GM18508 (cell line): ENCODE data around the gene ZNF25.
A peak's percentile ranks its signal among the peaks of the same experiment; 100 is the strongest.
"Not testable (repeated sequence)": the region's sequence is repeated elsewhere in the genome, so short reads cannot be mapped to it uniquely, and the experiment has no call there.

Source experiments
- ATAC-seq: cut with Tn5 transposase; IDR thresholded peaks from one replicate; pipeline ENCODE4 v1.9.1; 2021; ENCODE audit warnings: moderate number of reproducible peaks; ENCODE audit not compliant: insufficient read depth, unreplicated experiment

ZNF25 gene

GRCh38 chr10:37976091-37976879, at the start of gene ZNF25:
TSS of gene ZNF25 (minus strand) at chr10:37976647. CDS start at chr10:37971722, 4,925 bp downstream.
- ATAC-seq: peak; percentile 91

DNA sequence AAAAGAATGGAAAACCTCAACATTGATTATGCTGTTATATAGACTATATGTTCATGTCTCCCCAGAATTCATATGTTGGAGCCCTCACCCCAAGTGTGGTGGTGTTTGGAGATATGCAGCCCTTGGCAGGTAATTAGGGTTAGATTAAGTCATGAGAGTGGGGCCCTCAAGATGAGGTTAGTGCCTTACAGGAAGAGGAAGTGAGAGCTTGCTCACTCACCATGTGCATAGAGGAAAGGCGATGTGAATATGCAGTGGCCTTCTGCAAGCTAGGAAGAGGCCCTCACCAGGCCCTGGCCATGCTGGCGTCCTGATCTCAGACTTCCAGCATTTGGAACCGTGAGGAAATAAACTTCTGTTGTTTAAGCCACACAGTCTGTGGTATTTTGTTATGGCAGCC, 48.8 kb upstream of the ZNF25 start:
- no peak for ATAC-seq

DNA sequence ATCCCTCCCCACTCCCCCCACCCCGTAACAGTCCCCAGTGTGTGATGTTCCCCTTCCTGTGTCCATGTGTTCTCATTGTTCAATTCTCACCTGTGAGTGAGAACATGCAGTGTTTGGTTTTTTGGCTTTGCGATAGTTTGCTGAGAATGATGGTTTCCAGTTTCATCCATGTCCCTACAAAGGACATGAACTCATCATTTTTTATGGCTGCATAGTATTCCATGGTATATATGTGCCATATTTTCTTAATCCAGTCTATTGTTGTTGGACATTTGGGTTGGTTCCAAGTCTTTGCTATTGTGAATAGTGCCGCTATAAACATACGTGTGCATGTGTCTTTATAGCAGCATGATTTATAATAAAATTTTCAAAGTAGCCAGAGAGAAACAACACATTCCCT, 42.7 kb upstream of the ZNF25 start:
- not testable (repeated sequence) for ATAC-seq

DNA sequence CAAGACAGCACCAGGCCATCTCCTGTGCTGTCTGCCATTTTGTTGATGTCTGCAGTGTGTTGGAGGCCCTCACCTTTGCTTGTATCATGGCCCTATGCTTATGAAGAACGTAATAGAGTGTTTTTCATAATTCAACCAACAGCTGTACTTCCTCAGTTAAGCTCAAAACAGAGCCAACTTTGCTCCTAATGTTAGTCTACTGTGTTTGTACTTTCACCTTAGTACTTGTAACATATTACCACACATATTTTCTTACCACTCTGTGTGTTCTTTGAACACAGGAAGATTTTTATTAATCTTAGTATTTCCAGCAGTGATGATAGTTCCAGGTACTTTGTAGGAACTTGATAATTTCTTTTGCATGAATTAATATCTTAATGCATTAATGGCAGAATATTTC, 39.9 kb upstream of the ZNF25 start:
- no peak for ATAC-seq

DNA sequence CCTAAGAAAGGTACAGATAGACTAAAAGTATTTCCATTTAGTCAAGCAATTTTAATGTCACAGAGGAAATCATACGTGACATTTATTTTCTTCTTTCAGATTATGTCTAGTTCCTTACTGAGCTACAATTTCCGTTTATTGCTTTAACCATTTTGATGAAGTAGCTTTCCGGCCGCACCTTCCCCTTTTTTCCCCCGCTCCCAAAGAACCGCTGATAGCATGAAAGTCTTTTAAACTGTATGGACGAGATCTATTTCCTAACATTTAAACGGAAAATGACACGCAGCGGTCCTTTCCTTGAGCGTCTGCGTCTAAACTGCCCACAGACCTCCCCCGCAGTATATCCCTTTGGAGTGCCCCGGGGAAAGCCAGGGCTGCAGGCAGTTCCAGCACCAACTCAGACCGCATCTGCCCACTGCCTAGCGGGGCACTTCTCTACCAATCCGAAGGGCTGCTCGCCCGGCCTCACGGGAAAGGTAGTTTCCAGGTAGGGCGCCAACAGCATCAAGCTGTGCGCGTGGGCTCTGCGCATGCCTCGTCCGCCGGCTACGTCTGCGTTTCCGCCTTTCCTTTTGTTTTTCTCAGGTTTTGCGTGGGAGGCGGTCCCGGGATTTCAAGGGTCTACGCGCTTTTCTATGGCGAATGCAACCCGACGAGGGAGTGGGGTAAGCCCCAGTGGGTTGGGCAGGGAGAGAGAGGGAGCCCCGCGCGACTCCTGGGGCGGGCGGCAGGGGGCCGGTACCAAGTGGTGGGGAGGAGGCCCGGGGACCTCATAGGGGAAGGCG, 33.9 kb upstream of the ZNF25 start, which contains the start of gene ZNF33A:
Gene ZNF33A, plus strand, starts transcription at position 557 of the 785 bp plus-strand sequence. CDS start 1,667 bp downstream, outside the sequence.
- ATAC-seq: peak; percentile 84

GRCh38 chr10:38007991-38008390, 31.5 kb upstream of the ZNF25 start:
- no peak for ATAC-seq

DNA sequence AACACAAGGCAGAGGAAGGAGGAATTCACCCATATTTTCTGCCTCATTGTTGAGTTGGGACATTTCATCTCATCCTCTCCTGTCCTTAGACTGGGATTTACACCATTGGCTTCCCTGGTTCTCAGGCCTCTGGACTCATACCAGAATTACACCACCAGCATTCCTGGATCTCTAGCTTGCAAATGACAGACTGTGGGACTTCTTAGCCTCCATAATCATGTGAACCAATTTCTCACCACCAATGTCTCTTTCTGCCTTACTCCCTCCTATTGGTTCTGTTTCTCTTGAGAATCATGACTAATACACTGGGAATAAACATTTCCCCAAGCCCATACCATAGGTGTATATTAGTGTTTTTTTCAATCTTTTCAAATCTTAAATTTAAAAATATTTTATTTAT, 31.1 kb upstream of the ZNF25 start:
- ATAC-seq: no peak

DNA sequence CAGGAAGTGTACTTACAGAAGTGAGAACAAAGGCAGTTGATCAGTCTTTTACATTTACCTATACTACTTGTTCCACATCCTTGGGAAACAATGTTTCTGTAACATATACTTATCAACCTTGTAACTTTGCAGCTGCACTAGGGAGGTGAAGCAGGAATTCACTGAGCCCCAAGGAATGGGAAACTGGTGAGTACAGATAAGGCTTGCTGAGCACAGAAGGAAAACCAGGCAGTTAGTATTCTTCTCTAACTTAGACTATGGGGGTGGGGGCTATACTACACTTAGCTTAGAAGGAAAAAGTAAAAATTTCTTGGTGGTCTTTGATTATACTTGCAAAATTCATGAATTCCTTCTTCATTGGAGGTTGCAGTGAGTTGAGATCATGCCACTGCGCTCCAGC, 27.1 kb upstream of the ZNF25 start:
- ATAC-seq: no peak

- ATAC-seq: no peak
These were observed 26.6 kb upstream of the ZNF25 start for GRCh38 chr10:38003026-38003425.

GRCh38 chr10:38000474-38000873, 24.0 kb upstream of the ZNF25 start:
- ATAC-seq: not testable (repeated sequence)

DNA sequence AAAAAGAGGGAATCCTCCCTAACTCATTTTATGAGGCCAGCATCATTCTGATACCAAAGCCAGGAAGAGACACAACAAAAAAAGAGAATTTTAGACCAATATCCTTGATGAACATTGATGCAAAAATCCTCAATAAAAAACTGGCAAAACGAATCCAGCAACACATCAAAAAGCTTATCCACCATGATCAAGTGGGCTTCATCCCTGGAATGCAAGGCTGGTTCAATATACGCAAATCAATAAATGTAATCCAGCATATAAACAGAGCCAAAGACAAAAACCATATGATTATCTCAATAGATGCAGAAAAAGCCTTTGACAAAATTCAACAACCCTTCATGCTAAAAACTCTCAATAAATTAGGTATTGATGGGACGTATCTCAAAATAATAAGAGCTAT, 22.5 kb upstream of the ZNF25 start:
- ATAC-seq: not testable (repeated sequence)

- ATAC-seq: no peak
These were observed 15.6 kb upstream of the ZNF25 start for GRCh38 chr10:37992083-37992482.

GRCh38 chr10:37991655-37992054, 15.2 kb upstream of the ZNF25 start:
- no peak for ATAC-seq

GRCh38 chr10:37976880-37977203, 395 bp upstream of the ZNF25 start:
- no peak for ATAC-seq

DNA sequence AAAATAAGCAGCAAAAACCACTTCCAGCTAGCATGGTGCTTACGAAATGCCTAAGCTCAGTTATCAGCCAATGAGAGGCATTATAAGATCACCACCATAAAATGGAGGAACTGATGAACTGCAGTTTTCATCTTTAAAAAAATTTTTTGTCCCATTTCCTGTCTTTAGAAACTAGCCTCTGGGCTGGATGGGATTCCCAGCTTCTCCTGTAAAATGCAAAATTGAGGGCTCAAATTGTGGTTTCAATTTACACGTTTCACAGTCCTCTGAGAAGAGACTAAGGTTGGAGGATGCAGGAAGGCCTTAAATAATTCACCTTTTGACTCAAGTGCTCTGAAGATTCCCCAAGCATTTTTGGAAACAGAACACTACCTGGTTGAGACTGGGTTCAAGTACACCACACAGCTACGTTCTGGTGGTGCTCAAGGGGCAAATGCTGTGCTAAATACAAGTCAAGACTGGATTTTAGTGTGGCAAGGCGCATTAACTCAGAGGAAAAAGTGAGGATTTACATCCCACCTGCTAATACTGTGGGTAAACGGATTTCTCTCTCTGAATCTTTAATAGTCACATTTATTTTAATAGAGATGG, 951 bp downstream of the ZNF25 start:
- no peak for ATAC-seq

GRCh38 chr10:37972396-37972795, 4.1 kb downstream of the ZNF25 start:
- ATAC-seq: no peak

DNA sequence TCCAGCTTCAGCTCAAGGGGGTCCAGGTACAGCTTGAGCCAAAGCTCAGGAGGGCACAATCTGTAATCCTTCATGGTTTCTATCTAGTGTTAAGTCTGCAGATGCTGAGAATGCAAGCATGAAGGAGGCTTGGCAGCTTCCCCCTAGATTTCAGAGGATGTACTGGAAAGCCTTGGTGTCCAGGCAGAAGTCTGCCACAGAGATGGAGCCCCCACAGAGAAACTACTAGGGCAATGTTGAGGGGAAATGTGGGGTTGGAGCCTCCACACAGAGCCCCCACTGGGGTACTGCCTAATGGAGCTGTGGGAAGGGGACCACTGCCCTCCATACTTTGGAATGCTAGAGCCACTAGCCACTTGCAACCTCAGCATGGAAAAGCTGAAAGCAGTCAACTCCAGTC, 11.4 kb downstream of the ZNF25 start:
- no peak for ATAC-seq

- no peak for ATAC-seq
These were observed 15.8 kb downstream of the ZNF25 start for GRCh38 chr10:37960591-37961137.

DNA sequence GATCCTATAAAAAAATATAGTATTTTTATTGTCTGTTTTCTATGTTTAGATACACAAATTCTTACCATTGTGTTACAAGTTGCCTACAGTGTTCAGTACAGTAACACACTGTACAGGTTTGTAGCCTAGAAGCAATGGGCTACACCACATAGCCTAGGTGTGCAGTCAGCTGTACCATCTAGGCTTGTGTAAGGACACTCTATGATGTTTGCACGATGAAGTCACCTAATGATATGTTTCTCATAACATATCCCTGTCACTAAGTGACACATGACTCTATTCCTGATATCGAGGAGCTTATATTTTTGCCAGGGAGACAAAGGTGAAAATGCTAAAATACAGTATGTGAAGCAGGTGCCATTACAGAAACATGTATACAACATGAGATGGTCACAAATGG, 18.6 kb downstream of the ZNF25 start:
- ATAC-seq: no peak

GRCh38 chr10:37952926-37953325, 23.5 kb downstream of the ZNF25 start:
- ATAC-seq: no peak
